Heart left ventricle (tissue), 16 donors: ENCODE measurements around the gene WSCD2. TPM values are rescaled to one million over a fixed set of nuclear protein-coding genes. Genes with fewer than 3 reads are reported as not detected.
"Not testable (repeated sequence)": the region's sequence is repeated elsewhere in the genome, so short reads cannot be mapped to it uniquely, and the experiment has no call there.

Experiments used
- ATAC-seq, 4 donors: fragments of 200-7000 bp; cut with Tn5 transposase; one replicate each; pipeline ENCODE4 v1.9.1; 2020 to 2022; ENCODE audit warnings: moderate library complexity in 4 of 4, mild to moderate bottlenecking in 3 of 4, moderate number of reproducible peaks in 1 of 4
- DNase-seq, 5 donors: peaks; one replicate each; pipeline ENCODE4 v3.0.0-alpha.2; 2020
- H3K27ac ChIP-seq, 12 donors: fragments of 200-600 bp; sonication (generic) in 4 of 12; one replicate each; pipeline versions ENCODE4 v1.5.0 to v1.8.0; 2016 to 2022; ENCODE audit warnings: mild to moderate bottlenecking in 2 of 12
- H3K27me3 ChIP-seq, 9 donors: fragments of 200-600 bp; sonication (generic) in 2 of 9; one replicate each; pipeline versions ENCODE4 v1.5.1 to v1.8.0; 2016 to 2022; ENCODE audit warnings: mild to moderate bottlenecking in 3 of 9
- H3K36me3 ChIP-seq, 9 donors: fragments of 200-600 bp; sonication (generic) in 2 of 9; one replicate each; pipeline versions ENCODE4 v1.5.0 to v1.8.0; 2018 to 2022; ENCODE audit warnings: mild to moderate bottlenecking in 2 of 9
- H3K4me1 ChIP-seq, 12 donors: fragments of 200-600 bp; sonication (generic) in 4 of 12; one replicate each; pipeline versions ENCODE4 v1.5.0 to v1.8.0; 2016 to 2022; ENCODE audit warnings: mild to moderate bottlenecking in 3 of 12
- H3K4me3 ChIP-seq, 12 donors: fragments of 200-600 bp; sonication (generic) in 4 of 12; one replicate each; pipeline versions ENCODE4 v1.5.0 to v1.8.0; 2017 to 2022; ENCODE audit warnings: mild to moderate bottlenecking in 9 of 12, moderate library complexity in 4 of 12
- H3K9me3 ChIP-seq, 12 donors: fragments of 200-600 bp; sonication (generic) in 4 of 12; one replicate each; pipeline versions ENCODE4 v1.5.0 to v1.8.0; 2016 to 2022; ENCODE audit warnings: mild to moderate bottlenecking in 1 of 12
- CTCF ChIP-seq, 12 donors: fragments of 200-600 bp; sonication (generic) in 4 of 12; IDR thresholded peaks; one replicate each; pipeline versions ENCODE4 v1.5.0 to v1.8.0; 2018 to 2022; ENCODE audit warnings: antibody characterized with exemption in 12 of 12, mild to moderate bottlenecking in 5 of 12
- POLR2A ChIP-seq, 2 donors: fragments of 450-650 bp; IDR thresholded peaks; one replicate each; pipeline ENCODE4 v1.6.1; 2017; ENCODE audit warnings: antibody characterized with exemption in 2 of 2, mild to moderate bottlenecking in 2 of 2, moderate library complexity in 2 of 2
- WGBS, 4 donors: extraction: QIAGEN DNeasy Blood & Tissue Kit in 2 of 4; methylation state at CpG; one replicate each; pipeline versions ENCODE4 v1.1.5 to v1.1.7; 2013 to 2018; 5-methylcytosine and 5-hydroxymethylcytosine counted together
- intact Hi-C, 10 donors: fragments of 100-400 bp; cut with DNase I; formaldehyde crosslinking; loops; one replicate each; pipeline versions ENCODE4 v1.11.1 to v1.14.2; 2022
- polyA plus RNA-seq, 2 donors: library from polyadenylated mRNA; stranded (reverse); fragments of 200-250 nt; gene quantifications; one replicate each; pipeline ENCODE4 v1.2.3, GENCODE V29; 2013
- total RNA-seq, 9 donors: library from RNA; depleted of rRNA in 2 of 9; stranded (reverse); fragments of >200 nt in 2 of 9; fragmentation: NEBNext Ultra II Directional in 3 of 9; extraction: Animal tissue kit (Norgen Biotek cat#: 25700) in 3 of 9; gene quantifications; one replicate each; pipeline versions ENCODE4 v1.1.0 to v1.2.4, GENCODE V29; 2016 to 2023
- donor health status: ischemic (EF 13 %, LVEDD 7.1; RV severe dilation, severe dysfunction).
- donor health status: healthy with polysubstance abuse.
- donor health status: DM: no; HTN: yes; CAD: no.
- donor health status: DM: no; HTN: no; CAD: no.
- donor health status: ischemic (EF 25% LVEDD 6.9; RV normal size, moderate dysfunction).
- donor health status: ischemic (EF 25% LVEDD 5.7; RV mildly dilated, moderate dysfunction).
- donor health status: healthy.
- donor health status: DM: yes; HTN: yes; CAD: no.
- donor health status: ischemic (EF 35%, LVEDD 5.7; RV mildly dilated, moderate dysfunction).
- donor health status: nonischemic (EF 11% LVEDD 7.7; RV severe dilation, severe dysfunction).
- donor health status: DM: yes; HTN: yes; CAD: no.
- donor health status: PGD.
- donor health status: ischemic (EF 29% LVEDD 5.4; RV normal size, mild dysfunction).
- donor health status: nonischemic (EF 23%, LVEDD 6.1; RV moderate dilation, normal function).

WSCD2 gene
- total and polyA plus RNA-seq, 11 donors = 0.07 to 2.5 (median 0.49) TPM; not detected in 3

GRCh38 chr12:108218921-108219320, 89.8 kb downstream of the WSCD2 start:
- intact Hi-C loops = no loop called here
- peaks cover 0 to 17% (median 3%) of the 10 kb centered on the region in 9 donors for H3K27me3 ChIP-seq
- no peaks in the 10 kb centered on the region for H3K36me3 ChIP-seq
- no peak overlapping the region for H3K4me3 ChIP-seq
- TF ChIP-seq CTCF (IDR thresholded peaks at IDR 0.05) (no peak), POLR2A (IDR thresholded peaks at IDR 0.05) (no peak)
- no peaks in the 10 kb centered on the region for H3K4me1 ChIP-seq
- DNase-seq (no peak), ATAC-seq (no peak)
- 38 to 58% (median 48%) methylated on average over 2 to 3 of the region's 3 CpGs for WGBS, 4 donors
- H3K27ac ChIP-seq = no peak overlapping the region
- H3K9me3 ChIP-seq = no peaks in the 10 kb centered on the region

- H3K27ac ChIP-seq, H3K9me3 ChIP-seq, H3K36me3 ChIP-seq, intact Hi-C loops, ATAC-seq, H3K4me3 ChIP-seq, DNase-seq, H3K4me1 ChIP-seq: not testable (repeated sequence)
- WGBS, 4 donors = 30 to 58% (median 38%) methylated on average over 2 of the region's 2 CpGs
- peaks cover 0 to 14% (median 0%) of the 10 kb centered on the region in 9 donors for H3K27me3 ChIP-seq
Measured at GRCh38 chr12:108225101-108225500, 96.0 kb downstream of the WSCD2 start.

- Histone ChIP-seq H3K27me3 (peaks cover 0 to 15% (median 0%) of the 10 kb centered on the region in 9 donors), H3K4me3 (no peak overlapping the region), H3K27ac (no peak overlapping the region), H3K36me3 (no peaks in the 10 kb centered on the region), H3K4me1 (no peaks in the 10 kb centered on the region), H3K9me3 (no peaks in the 10 kb centered on the region)
- intact Hi-C loops = no loop called here
- DNase-seq = no peak
- ATAC-seq = no peak
- TF ChIP-seq CTCF (IDR thresholded peaks at IDR 0.05) (no peak), POLR2A (IDR thresholded peaks at IDR 0.05) (no peak)
- WGBS, 4 donors = 73 to 84% (median 83%) methylated on average over 8 of the region's 8 CpGs
Measured at GRCh38 chr12:108226866-108227265, 97.8 kb downstream of the WSCD2 start.

- ATAC-seq = no peak
- Histone ChIP-seq H3K27ac (no peak overlapping the region), H3K36me3 (no peaks in the 10 kb centered on the region), H3K4me1 (no peaks in the 10 kb centered on the region), H3K9me3 (no peaks in the 10 kb centered on the region), H3K27me3 (peaks cover 0 to 15% (median 0%) of the 10 kb centered on the region in 9 donors), H3K4me3 (no peak overlapping the region)
- intact Hi-C loops = no loop called here
- TF ChIP-seq CTCF (IDR thresholded peaks at IDR 0.05) (no peak), POLR2A (IDR thresholded peaks at IDR 0.05) (no peak)
- no peak for DNase-seq
- WGBS, 4 donors = 60 to 68% (median 64%) methylated on average over 4 of the region's 4 CpGs
Measured at GRCh38 chr12:108228746-108229145, 99.7 kb downstream of the WSCD2 start.
